Liver (tissue), 9 donors: ENCODE measurements around the gene GDF11. TPM values are rescaled to one million over a fixed set of nuclear protein-coding genes. Genes with fewer than 3 reads are reported as not detected.

Experiments used
- DNase-seq: peaks from one replicate; pipeline ENCODE4 v3.0.0-alpha.2; 2017; ENCODE audit warnings: low spot score
- H3K27ac ChIP-seq, 2 donors: one replicate each; pipeline ENCODE4 v1.7.0; 2013; ENCODE audit warnings: inconsistent platforms in 2 of 2, low read length in 2 of 2, control low read depth in 1 of 2, low read depth in 1 of 2, mild to moderate bottlenecking in 1 of 2
- H3K27me3 ChIP-seq, 4 donors: one replicate each; pipeline versions ENCODE4 v1.6.1 to v1.7.0; 2013; ENCODE audit warnings: low read length in 3 of 4, inconsistent platforms in 1 of 4, mild to moderate bottlenecking in 1 of 4, moderate library complexity in 1 of 4; ENCODE audit not compliant: control insufficient read depth in 4 of 4, insufficient read depth in 4 of 4
- H3K36me3 ChIP-seq, 4 donors: one replicate each; pipeline versions ENCODE4 v1.6.1 to v1.7.0; 2013; ENCODE audit warnings: low read length in 3 of 4, mild to moderate bottlenecking in 3 of 4, low read depth in 1 of 4, moderate library complexity in 1 of 4; ENCODE audit not compliant: control insufficient read depth in 4 of 4, insufficient read depth in 3 of 4
- H3K4me1 ChIP-seq, 4 donors: one replicate each; pipeline versions ENCODE4 v1.6.1 to v1.7.0; 2013; ENCODE audit warnings: low read length in 3 of 4, mild to moderate bottlenecking in 3 of 4, moderate library complexity in 1 of 4; ENCODE audit not compliant: control insufficient read depth in 4 of 4, insufficient read depth in 4 of 4
- H3K4me3 ChIP-seq, 3 donors: one replicate each; pipeline versions ENCODE4 v1.6.1 to v1.7.0; 2013; ENCODE audit warnings: low read length in 3 of 3, control low read depth in 1 of 3, low read depth in 1 of 3, mild to moderate bottlenecking in 1 of 3
- H3K9ac ChIP-seq, 2 donors: one replicate each; pipeline ENCODE4 v1.7.0; 2013; ENCODE audit warnings: low read length in 2 of 2, mild to moderate bottlenecking in 2 of 2, moderate library complexity in 2 of 2, control low read depth in 1 of 2, low read depth in 1 of 2
- H3K9me3 ChIP-seq, 4 donors: one replicate each; pipeline versions ENCODE4 v1.6.1 to v1.7.0; 2013; ENCODE audit warnings: low read length in 3 of 4; ENCODE audit not compliant: control insufficient read depth in 4 of 4
- EGR1 ChIP-seq, 2 donors: IDR thresholded peaks; 2 replicates each; pipeline ENCODE4 v1.6.1; 2016 to 2018; ENCODE audit warnings: antibody characterized with exemption in 2 of 2, low read depth in 2 of 2
- FOXA1 ChIP-seq: IDR thresholded peaks from 2 replicates; pipeline ENCODE4 v1.6.1; 2016; ENCODE audit warnings: antibody characterized with exemption
- FOXA2 ChIP-seq: IDR thresholded peaks from 2 replicates; pipeline ENCODE4 v1.6.1; 2016; ENCODE audit warnings: antibody characterized with exemption
- GABPA ChIP-seq, 2 donors: IDR thresholded peaks in 1 of 2; conservative IDR thresholded peaks in 1 of 2; 2 replicates each; pipeline ENCODE4 v1.6.1; 2016; ENCODE audit warnings: antibody characterized with exemption in 2 of 2, mild to moderate bottlenecking in 1 of 2, moderate library complexity in 1 of 2
- HNF4A ChIP-seq, 2 donors: conservative IDR thresholded peaks; 2 replicates each; pipeline ENCODE4 v1.6.1; 2016; ENCODE audit warnings: antibody characterized with exemption in 2 of 2, mild to moderate bottlenecking in 2 of 2
- HNF4G ChIP-seq: IDR thresholded peaks from 2 replicates; pipeline ENCODE4 v1.6.1; 2016; ENCODE audit warnings: antibody characterized with exemption
- JUND ChIP-seq, 2 donors: IDR thresholded peaks; 2 replicates each; pipeline ENCODE4 v1.6.1; 2016; ENCODE audit warnings: antibody characterized with exemption in 2 of 2
- MAX ChIP-seq: IDR thresholded peaks from 2 replicates; pipeline ENCODE4 v1.6.1; 2016; ENCODE audit warnings: antibody characterized with exemption
- NR2F2 ChIP-seq: IDR thresholded peaks from 2 replicates; pipeline ENCODE4 v1.6.1; 2016; ENCODE audit warnings: antibody characterized with exemption
- RAD21 ChIP-seq, 2 donors: IDR thresholded peaks; 2 replicates each; pipeline ENCODE4 v1.6.1; 2016; ENCODE audit warnings: antibody characterized with exemption in 2 of 2, mild to moderate bottlenecking in 2 of 2
- REST ChIP-seq: IDR thresholded peaks from 2 replicates; pipeline ENCODE4 v1.6.1; 2016; ENCODE audit warnings: antibody characterized with exemption, mild to moderate bottlenecking
- RXRA ChIP-seq, 2 donors: IDR thresholded peaks; 2 replicates each; pipeline ENCODE4 v1.6.1; 2017 to 2018; ENCODE audit warnings: antibody characterized with exemption in 2 of 2, mild to moderate bottlenecking in 1 of 2
- SP1 ChIP-seq: IDR thresholded peaks from 2 replicates; pipeline ENCODE4 v1.6.1; 2018; ENCODE audit warnings: antibody characterized with exemption, mild to moderate bottlenecking
- TAF1 ChIP-seq: conservative IDR thresholded peaks from 2 replicates; pipeline ENCODE4 v1.6.1; 2016; ENCODE audit warnings: antibody characterized with exemption, mild to moderate bottlenecking
- YY1 ChIP-seq: IDR thresholded peaks from 2 replicates; pipeline ENCODE4 v1.6.1; 2016; ENCODE audit warnings: antibody characterized with exemption, mild to moderate bottlenecking
- ZBTB33 ChIP-seq: IDR thresholded peaks from 2 replicates; pipeline ENCODE4 v1.6.1; 2016; ENCODE audit warnings: antibody characterized with exemption
- WGBS: extraction: QIAGEN DNeasy Blood & Tissue Kit; methylation state at CpG from one replicate; pipeline ENCODE4 v1.1.7; 2013; 5-methylcytosine and 5-hydroxymethylcytosine counted together
- polyA plus RNA-seq, 2 donors: library from polyadenylated mRNA; stranded (reverse) in 1 of 2; unstranded in 1 of 2; fragments of 200-250 nt in 1 of 2; fragments of >200 nt in 1 of 2; fragmentation: Nextera tagmentation in 1 of 2; extraction: Ambion mirVana in 1 of 2; gene quantifications; one replicate each; pipeline versions ENCODE4 v1.2.1 to v1.2.3, GENCODE V29; 2013 to 2015
- total RNA-seq, 2 donors: library from RNA; depleted of rRNA; stranded (reverse); fragments of >200 nt; gene quantifications; one replicate each; pipeline ENCODE4 v1.2.3, GENCODE V29; 2014
- TF ChIP-seq, protein P1 (sequence below): fragments of 150-350 bp; IDR thresholded peaks from 2 replicates; pipeline ENCODE4 v1.5.1; 2017; ENCODE audit warnings: improper control_type of control experiment, low read depth, low read length; ENCODE audit not compliant: missing input control
- TF ChIP-seq, protein P2 (sequence below): IDR thresholded peaks from 2 replicates; pipeline ENCODE4 v1.6.1; 2016; ENCODE audit warnings: antibody characterized with exemption
- donor health status: healthy.
- donor health status: healthy.
- donor health status: healthy.
- donor health status: healthy.
- donor health status: healthy.

Gene GDF11
- total and polyA plus RNA-seq, 4 donors = 0.40 to 5.0 (median 0.70) TPM

- Histone ChIP-seq H3K9me3 (no peaks in the 10 kb centered on the region), H3K27ac (no peak overlapping the region), H3K4me1 (peaks cover 2 to 26% (median 14%) of the 10 kb centered on the region in 4 donors), H3K9ac (no peak overlapping the region), H3K4me3 (no peak overlapping the region), H3K27me3 (no peaks in the 10 kb centered on the region), H3K36me3 (no peaks in the 10 kb centered on the region)
- WGBS = 80% methylated on average over 2 of the region's 2 CpGs
- TF ChIP-seq, protein P1, sequence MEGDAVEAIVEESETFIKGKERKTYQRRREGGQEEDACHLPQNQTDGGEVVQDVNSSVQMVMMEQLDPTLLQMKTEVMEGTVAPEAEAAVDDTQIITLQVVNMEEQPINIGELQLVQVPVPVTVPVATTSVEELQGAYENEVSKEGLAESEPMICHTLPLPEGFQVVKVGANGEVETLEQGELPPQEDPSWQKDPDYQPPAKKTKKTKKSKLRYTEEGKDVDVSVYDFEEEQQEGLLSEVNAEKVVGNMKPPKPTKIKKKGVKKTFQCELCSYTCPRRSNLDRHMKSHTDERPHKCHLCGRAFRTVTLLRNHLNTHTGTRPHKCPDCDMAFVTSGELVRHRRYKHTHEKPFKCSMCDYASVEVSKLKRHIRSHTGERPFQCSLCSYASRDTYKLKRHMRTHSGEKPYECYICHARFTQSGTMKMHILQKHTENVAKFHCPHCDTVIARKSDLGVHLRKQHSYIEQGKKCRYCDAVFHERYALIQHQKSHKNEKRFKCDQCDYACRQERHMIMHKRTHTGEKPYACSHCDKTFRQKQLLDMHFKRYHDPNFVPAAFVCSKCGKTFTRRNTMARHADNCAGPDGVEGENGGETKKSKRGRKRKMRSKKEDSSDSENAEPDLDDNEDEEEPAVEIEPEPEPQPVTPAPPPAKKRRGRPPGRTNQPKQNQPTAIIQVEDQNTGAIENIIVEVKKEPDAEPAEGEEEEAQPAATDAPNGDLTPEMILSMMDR = no peak
- no peak for TF ChIP-seq SP1
- TF ChIP-seq FOXA2 = no peak
- TF ChIP-seq, protein P2, sequence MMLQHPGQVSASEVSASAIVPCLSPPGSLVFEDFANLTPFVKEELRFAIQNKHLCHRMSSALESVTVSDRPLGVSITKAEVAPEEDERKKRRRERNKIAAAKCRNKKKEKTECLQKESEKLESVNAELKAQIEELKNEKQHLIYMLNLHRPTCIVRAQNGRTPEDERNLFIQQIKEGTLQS = no peak
- TF ChIP-seq MAX = no peak
- TF ChIP-seq HNF4G = no peak
- TF ChIP-seq JUND (IDR thresholded peaks at IDR 0.05) = no peak
- TF ChIP-seq NR2F2 = no peak
- TF ChIP-seq HNF4A (conservative IDR thresholded peaks at IDR 0.05) = no peak
- TF ChIP-seq YY1 = no peak
- no peak for TF ChIP-seq EGR1 (IDR thresholded peaks at IDR 0.05; ENCODE audit: low read depth in 2 of 2)
- TF ChIP-seq TAF1 = no peak
- no peak for TF ChIP-seq GABPA (IDR thresholded peaks at IDR 0.05 in 1 of 2, conservative IDR thresholded peaks at IDR 0.05 in 1 of 2)
- no peak for TF ChIP-seq RAD21 (IDR thresholded peaks at IDR 0.05)
- no peak for TF ChIP-seq FOXA1
- no peak for TF ChIP-seq ZBTB33
- TF ChIP-seq RXRA (IDR thresholded peaks at IDR 0.05) = no peak
- no peak for TF ChIP-seq REST
- no peak for DNase-seq
These were observed 9.1 kb upstream of the GDF11 start for GRCh38 chr12:55733858-55734257.
